K562 (cell line): ENCODE data around the gene WDR76. TPM values are rescaled to one million over a fixed set of nuclear protein-coding genes. Genes with fewer than 3 reads are reported as not detected.
A peak's percentile ranks its signal among the peaks of the same experiment; 100 is the strongest.

ENCODE experiments used
- ATF7 ChIP-seq: fragments of 450-650 bp; IDR thresholded peaks from 2 replicates; pipeline ENCODE4 v1.7.1; 2014; ENCODE audit warnings: mild to moderate bottlenecking, moderate library complexity
- CTBP1 ChIP-seq: fragments of 450-650 bp; IDR thresholded peaks from 2 replicates; pipeline ENCODE4 v1.6.1; 2016; ENCODE audit warnings: borderline replicate concordance
- CXXC5 ChIP-seq: fragments of 250-450 bp; sonication (Bioruptor Pico); IDR thresholded peaks from 2 replicates; pipeline ENCODE4 v1.8.0; 2022; ENCODE audit warnings: inconsistent platforms, mild to moderate bottlenecking, moderate library complexity
- GATA2 ChIP-seq: sonication (generic); formaldehyde crosslinking; IDR thresholded peaks from 2 replicates; pipeline ENCODE4 v1.4.0; 2020; ENCODE audit warnings: mild to moderate bottlenecking, missing genetic modification reagents
- KDM2B ChIP-seq: fragments of 250-450 bp; sonication (Bioruptor Pico); IDR thresholded peaks from 2 replicates; pipeline ENCODE4 v1.8.0; 2021; ENCODE audit warnings: mild to moderate bottlenecking, moderate library complexity
- KDM5B ChIP-seq: fragments of 200-600 bp; sonication (generic); IDR thresholded peaks from 2 replicates; pipeline ENCODE4 v1.6.1; 2012; ENCODE audit warnings: low read depth, mild to moderate bottlenecking, moderate library complexity, low read length, control low read depth, inconsistent platforms; ENCODE audit not compliant: insufficient replicate concordance
- MCM5 ChIP-seq: fragments of 450-650 bp; IDR thresholded peaks from 2 replicates; pipeline ENCODE4 v1.6.1; 2016; ENCODE audit warnings: low read depth
- MTA3 ChIP-seq: fragments of 450-650 bp; formaldehyde crosslinking; IDR thresholded peaks from 2 replicates; pipeline ENCODE4 v1.6.1; 2017; ENCODE audit warnings: mild to moderate bottlenecking, borderline replicate concordance
- NCOR1 ChIP-seq: fragments of 450-650 bp; IDR thresholded peaks from 2 replicates; pipeline ENCODE4 v1.6.1; 2016; ENCODE audit warnings: mild to moderate bottlenecking, moderate library complexity
- NFYB ChIP-seq: IDR thresholded peaks from 2 replicates; pipeline ENCODE4 v1.6.1; 2011; ENCODE audit warnings: mild to moderate bottlenecking, moderate library complexity; ENCODE audit not compliant: insufficient read length; ENCODE audit errors: extremely low read depth
- NR2C1 ChIP-seq, 2 experiments: fragments of 450-650 bp; IDR thresholded peaks; 2 replicates each; pipeline ENCODE4 v1.6.1; 2017; ENCODE audit warnings: mild to moderate bottlenecking in 2 of 2, antibody characterized with exemption in 1 of 2, inconsistent platforms in 1 of 2, missing compliant biosample characterization in 1 of 2, missing genetic modification characterization in 1 of 2
- NR2C2 ChIP-seq, 2 experiments: fragments of 200-800 bp in 1 of 2; sonication (Bioruptor generic) in 1 of 2; sonication (generic) in 1 of 2; formaldehyde crosslinking in 1 of 2; IDR thresholded peaks; 2 replicates each; pipeline versions ENCODE4 v1.6.1 to v1.8.0; 2016 to 2022; ENCODE audit warnings: mild to moderate bottlenecking in 1 of 2, missing compliant biosample characterization in 1 of 2, missing genetic modification characterization in 1 of 2, missing genetic modification reagents in 1 of 2
- NR4A1 ChIP-seq, 2 experiments: fragments of 250-450 bp in 1 of 2; fragments of 450-650 bp in 1 of 2; sonication (Bioruptor Pico) in 1 of 2; IDR thresholded peaks; 2 replicates each; pipeline versions ENCODE4 v1.4.0 to v1.6.1; 2016 to 2020; ENCODE audit warnings: mild to moderate bottlenecking in 2 of 2, missing compliant biosample characterization in 1 of 2, missing genetic modification characterization in 1 of 2, moderate library complexity in 1 of 2
- PPARD ChIP-seq: fragments of 250-450 bp; sonication (Bioruptor Pico); IDR thresholded peaks from 2 replicates; pipeline ENCODE4 v1.8.0; 2022; ENCODE audit warnings: inconsistent platforms, mild to moderate bottlenecking, moderate library complexity
- RBM14 ChIP-seq: fragments of 200-400 bp; formaldehyde crosslinking; IDR thresholded peaks from 2 replicates; pipeline ENCODE4 v1.6.1; 2018; ENCODE audit warnings: low read depth, mild to moderate bottlenecking, low read length, moderate library complexity, borderline replicate concordance; ENCODE audit not compliant: insufficient read depth
- SMAD4 ChIP-seq: fragments of 250-450 bp; sonication (Bioruptor Pico); conservative IDR thresholded peaks from 2 replicates; pipeline ENCODE4 v1.8.0; 2021; ENCODE audit warnings: inconsistent platforms, mild to moderate bottlenecking, moderate library complexity
- SRSF3 ChIP-seq: fragments of 200-400 bp; formaldehyde crosslinking; IDR thresholded peaks from 2 replicates; pipeline ENCODE4 v1.6.1; 2016; ENCODE audit warnings: mild to moderate bottlenecking, low read length, moderate library complexity; ENCODE audit not compliant: insufficient read depth
- SRSF9 ChIP-seq: fragments of 200-400 bp; formaldehyde crosslinking; IDR thresholded peaks from 2 replicates; pipeline ENCODE4 v1.6.1; 2017; ENCODE audit warnings: low read depth, low read length, borderline replicate concordance
- SUPT5H ChIP-seq: fragments of 450-650 bp; IDR thresholded peaks from 2 replicates; pipeline ENCODE4 v1.6.1; 2016
- TEAD4 ChIP-seq, 2 experiments: sonication (generic) in 1 of 2; formaldehyde crosslinking in 1 of 2; IDR thresholded peaks; 2 replicates each; pipeline versions ENCODE4 v1.6.1 to v1.8.0; 2012 to 2022; ENCODE audit warnings: borderline replicate concordance in 1 of 2, inconsistent platforms in 1 of 2, low read length in 1 of 2, mild to moderate bottlenecking in 1 of 2, missing genetic modification reagents in 1 of 2
- USF2 ChIP-seq: sonication (generic); formaldehyde crosslinking; IDR thresholded peaks from 2 replicates; pipeline ENCODE4 v1.5.0; 2020; ENCODE audit warnings: missing genetic modification reagents
- ZBTB1 ChIP-seq: sonication (generic); formaldehyde crosslinking; IDR thresholded peaks from 2 replicates; pipeline ENCODE4 v1.8.1; 2023; ENCODE audit warnings: missing genetic modification reagents, low read depth, mild to moderate bottlenecking, borderline replicate concordance
- ZNF124 ChIP-seq: sonication (generic); formaldehyde crosslinking; IDR thresholded peaks from 2 replicates; pipeline ENCODE4 v1.8.1; 2022; ENCODE audit warnings: missing genetic modification reagents
- ZNF512 ChIP-seq: IDR thresholded peaks from 2 replicates; pipeline ENCODE4 v1.6.1; 2016; ENCODE audit warnings: missing genetic modification characterization, missing compliant biosample characterization
- polyA plus RNA-seq, 8 experiments: library from polyadenylated mRNA; depleted of rRNA in 4 of 8; stranded (reverse) in 5 of 8; unstranded in 3 of 8; fragments of >200 nt; fragmentation: Nextera tagmentation in 2 of 8; fragmentation: Illumina TruSeq in 1 of 8; extraction: Ambion mirVana in 2 of 8; extraction: Trizol in 1 of 8; gene quantifications; 2 replicates each; pipeline versions ENCODE4 v1.2.1 to v1.2.3, GENCODE V29; 2011 to 2014; ENCODE audit warnings: inconsistent platforms in 1 of 8, missing spikeins in 1 of 8
- total RNA-seq, 7 experiments: library from RNA; depleted of rRNA in 6 of 7; stranded (reverse); fragments of >200 nt in 6 of 7; fragmentation: Illumina TruSeq in 2 of 7; extraction: Trizol in 2 of 7; gene quantifications; 2 replicates each; pipeline versions ENCODE4 v1.2.1 to v1.2.3, GENCODE V29; 2011 to 2021; ENCODE audit warnings: low replicate concordance in 1 of 7

The WDR76 gene
- total and polyA plus RNA-seq, 9 of the 15 experiments (the other 6 are each of a cell fraction or from before 2014, with no cell fraction given): 9.8 to 69.5 (median 44.4) TPM

- TF ChIP-seq PPARD (CRISPR knock-in tag) (no peak), MCM5 (no peak), TEAD4 (IDR thresholded peaks at IDR 0.05; ENCODE audit: low read length) (peak; percentile 77), TEAD4 (CRISPR knock-in tag; IDR thresholded peaks at IDR 0.05; ENCODE audit: borderline replicate concordance) (no peak), SRSF3 (no peak), NCOR1 (no peak; the same call in 1 of the 2 replicates), GATA2 (CRISPR knock-in tag) (no peak), MTA3 (peak; percentile 74; the same call in 1 of the 2 replicates), ZNF512 (tag) (no peak), CXXC5 (peak; percentile 83), SRSF9 (no peak), USF2 (CRISPR knock-in tag) (no peak), KDM2B (no peak), SMAD4 (0 out of 2 replicates have a peak, but pooled peaks have one; percentile 41), CTBP1 (peak; percentile 62; the same call in 1 of the 2 replicates), NR2C2 (CRISPR knock-in tag; IDR thresholded peaks at IDR 0.05) (peak; percentile 48; the same call in 1 of the 2 replicates), NR2C2 (tag; IDR thresholded peaks at IDR 0.05) (peak; percentile 66), ZBTB1 (CRISPR knock-in tag) (no peak; the same call in 1 of the 2 replicates), NFYB (peak; percentile 16), SUPT5H (peak; percentile 96), NR2C1 (IDR thresholded peaks at IDR 0.05) (no peak), NR2C1 (tag; IDR thresholded peaks at IDR 0.05) (0 out of 2 replicates have a peak, but pooled peaks have one; percentile 25), ZNF124 (CRISPR knock-in tag) (no peak), NR4A1 (CRISPR knock-in tag; IDR thresholded peaks at IDR 0.05) (no peak), NR4A1 (tag; IDR thresholded peaks at IDR 0.05) (no peak), RBM14 (no peak), ATF7 (peak; percentile 77), KDM5B (peak; percentile 93)
Measured at GRCh38 chr15:43824302-43825246, 2.2 kb upstream of the WDR76 start, which contains the start of gene MFAP1 (continued).
